T-helper 2 cell treated with Interferon-gamma antibody and Interleukin-4, amounts not matched to agents 5 μg/mL and 100 μg/mL, for 36 hours (primary cell): Measurements from ENCODE around the gene NHERF2.

Experiments used
- DNase-seq: peaks from one replicate; pipeline ENCODE4 v3.0.0; 2021; ENCODE audit warnings: low spot score
- H3K27ac Mint-ChIP-seq: one replicate; pipeline ENCODE4 v1.8.0; 2021; ENCODE audit warnings: mild to moderate bottlenecking, mixed read lengths
- H3K27me3 Mint-ChIP-seq: one replicate; pipeline ENCODE4 v1.8.0; 2021; ENCODE audit warnings: low read depth, mixed read lengths
- H3K36me3 Mint-ChIP-seq: one replicate; pipeline ENCODE4 v1.8.0; 2021; ENCODE audit warnings: low read depth, mixed read lengths
- H3K4me1 Mint-ChIP-seq: one replicate; pipeline ENCODE4 v1.8.0; 2021; ENCODE audit warnings: low read depth, mixed read lengths
- H3K4me3 Mint-ChIP-seq: one replicate; pipeline ENCODE4 v1.8.0; 2022; ENCODE audit warnings: mild to moderate bottlenecking, moderate library complexity, mixed read lengths
- H3K9me3 Mint-ChIP-seq: one replicate; pipeline ENCODE4 v1.8.0; 2021; ENCODE audit warnings: mixed read lengths

NHERF2 gene

DNA sequence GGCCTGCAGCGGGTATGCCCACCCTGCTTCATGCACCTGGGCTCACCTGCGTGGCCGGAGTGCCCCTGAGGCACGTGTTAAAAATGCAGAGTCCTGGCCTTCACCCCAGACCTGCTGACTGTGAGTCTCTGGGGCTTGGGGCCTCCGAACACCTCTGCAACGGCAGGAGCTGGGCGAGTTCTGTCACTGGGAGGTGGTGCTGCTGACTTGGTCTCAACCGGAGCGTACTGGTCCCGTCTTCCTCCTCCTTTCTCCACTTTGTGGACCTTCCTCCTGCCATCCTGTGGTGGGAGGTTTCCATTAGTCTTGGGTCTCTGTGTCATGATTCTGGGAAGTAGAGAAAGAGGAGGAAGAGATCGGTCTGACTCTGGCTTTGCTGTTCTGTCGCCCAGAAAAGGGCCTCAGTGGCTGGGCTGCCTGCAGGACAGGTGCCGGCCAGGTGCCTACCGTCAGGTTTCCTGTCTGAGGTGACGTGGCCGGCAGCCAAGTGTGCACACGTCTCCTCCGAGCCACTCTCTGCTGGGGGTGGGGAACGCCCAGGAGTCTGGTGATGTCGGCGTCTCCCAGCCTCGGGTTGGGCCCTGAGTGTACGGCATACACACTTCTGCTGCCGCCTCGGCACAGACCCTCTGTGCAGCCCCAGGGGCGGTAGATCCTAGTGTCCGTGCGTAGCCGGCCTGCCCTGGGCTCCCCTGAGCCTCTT, 28.0 kb downstream of the NHERF2 start:
- H3K27me3 Mint-ChIP-seq: no peaks in the 10 kb centered on the region
- no peak for DNase-seq
- H3K36me3 Mint-ChIP-seq: peaks cover 4% of the 10 kb centered on the region
- no peaks in the 10 kb centered on the region for H3K9me3 Mint-ChIP-seq
- H3K4me1 Mint-ChIP-seq: no peaks in the 10 kb centered on the region
- H3K27ac Mint-ChIP-seq: no peak overlapping the region
- H3K4me3 Mint-ChIP-seq: no peak overlapping the region

DNA sequence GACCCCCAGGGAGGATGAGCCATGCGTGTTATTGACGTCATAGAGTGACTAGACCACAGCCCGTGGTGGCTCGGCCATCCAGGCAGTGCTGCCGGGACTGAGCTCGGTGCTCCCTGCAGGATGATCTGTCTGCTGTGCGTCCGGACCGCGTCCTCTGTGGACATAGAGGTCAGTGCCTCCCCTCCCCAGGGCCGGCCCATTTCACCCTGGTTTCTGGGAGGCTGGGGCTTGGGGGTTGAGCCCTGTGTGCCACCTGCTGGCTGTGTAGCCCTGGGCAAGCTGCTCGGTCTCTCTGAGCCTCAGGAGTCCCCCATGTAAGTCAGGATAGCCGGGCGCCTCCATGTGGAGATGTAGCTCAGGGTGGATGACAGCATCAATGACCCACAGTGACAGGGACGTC, 29.4 kb downstream of the NHERF2 start:
- Mint-ChIP-seq H3K9me3 (no peaks in the 10 kb centered on the region), H3K27me3 (no peaks in the 10 kb centered on the region), H3K4me1 (no peaks in the 10 kb centered on the region), H3K36me3 (peaks cover 4% of the 10 kb centered on the region), H3K4me3 (no peak overlapping the region), H3K27ac (no peak overlapping the region)
- DNase-seq: no peak

DNA sequence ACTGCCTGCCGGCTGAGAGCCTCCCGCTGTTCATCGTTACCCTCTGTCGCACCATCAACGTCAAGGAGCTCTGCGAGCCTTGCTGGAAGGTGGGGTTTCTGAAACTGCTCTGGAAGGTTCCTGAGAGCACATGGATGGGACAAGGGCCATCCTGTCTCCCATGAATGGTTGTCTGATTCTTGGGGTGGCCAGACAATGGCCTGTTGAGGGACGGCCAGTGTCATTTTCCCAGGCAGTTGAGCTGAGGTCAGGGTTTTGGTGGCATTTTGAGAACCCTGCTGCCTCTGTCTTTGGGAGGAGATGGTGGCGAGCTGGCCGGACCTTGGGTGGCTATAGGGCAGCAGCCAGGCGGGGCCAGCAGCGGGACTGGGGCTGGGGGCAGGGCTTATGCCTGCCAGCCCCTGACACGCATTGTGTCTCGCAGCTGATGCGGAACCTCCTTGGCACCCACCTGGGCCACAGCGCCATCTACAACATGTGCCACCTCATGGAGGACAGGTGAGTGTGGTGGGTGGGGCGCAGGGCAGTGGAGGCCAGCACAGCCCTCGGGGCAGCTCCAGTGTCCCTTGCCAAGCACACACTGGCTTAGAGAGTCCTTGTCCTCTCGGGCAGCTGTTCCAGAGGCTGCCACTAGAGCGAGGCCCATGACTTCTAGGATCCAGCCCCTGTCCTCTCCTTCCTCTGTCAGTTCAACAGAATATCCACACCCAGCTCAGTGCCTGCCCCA, 30.1 kb downstream of the NHERF2 start:
- Mint-ChIP-seq H3K4me1 (no peaks in the 10 kb centered on the region), H3K9me3 (no peaks in the 10 kb centered on the region), H3K36me3 (peaks cover 4% of the 10 kb centered on the region), H3K27ac (no peak overlapping the region), H3K27me3 (no peaks in the 10 kb centered on the region), H3K4me3 (no peak overlapping the region)
- no peak for DNase-seq

DNA sequence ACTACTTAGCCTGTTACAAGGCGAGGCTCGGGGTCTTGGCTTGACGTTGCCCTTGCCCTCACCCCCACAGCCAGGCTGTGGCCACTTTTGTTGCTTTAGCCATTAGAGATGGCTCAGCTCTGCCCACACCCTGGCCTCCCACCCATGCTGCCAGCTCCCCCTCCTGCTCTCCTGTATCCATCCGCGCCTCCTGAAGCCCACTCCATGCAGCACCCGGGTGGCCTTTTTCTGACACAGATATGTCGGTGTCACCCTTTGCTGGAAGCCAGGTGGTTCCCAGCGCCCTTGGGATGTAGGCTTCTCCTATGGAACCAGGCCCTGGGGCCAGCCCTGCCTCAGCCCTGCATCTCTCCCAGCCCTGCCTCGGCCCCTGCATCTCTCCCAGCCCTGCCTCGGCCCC, 30.7 kb downstream of the NHERF2 start:
- DNase-seq: no peak
- H3K9me3 Mint-ChIP-seq: no peaks in the 10 kb centered on the region
- H3K4me1 Mint-ChIP-seq: no peaks in the 10 kb centered on the region
- no peaks in the 10 kb centered on the region for H3K27me3 Mint-ChIP-seq
- H3K36me3 Mint-ChIP-seq: peaks cover 3% of the 10 kb centered on the region
- H3K4me3 Mint-ChIP-seq: no peak overlapping the region
- H3K27ac Mint-ChIP-seq: no peak overlapping the region

DNA sequence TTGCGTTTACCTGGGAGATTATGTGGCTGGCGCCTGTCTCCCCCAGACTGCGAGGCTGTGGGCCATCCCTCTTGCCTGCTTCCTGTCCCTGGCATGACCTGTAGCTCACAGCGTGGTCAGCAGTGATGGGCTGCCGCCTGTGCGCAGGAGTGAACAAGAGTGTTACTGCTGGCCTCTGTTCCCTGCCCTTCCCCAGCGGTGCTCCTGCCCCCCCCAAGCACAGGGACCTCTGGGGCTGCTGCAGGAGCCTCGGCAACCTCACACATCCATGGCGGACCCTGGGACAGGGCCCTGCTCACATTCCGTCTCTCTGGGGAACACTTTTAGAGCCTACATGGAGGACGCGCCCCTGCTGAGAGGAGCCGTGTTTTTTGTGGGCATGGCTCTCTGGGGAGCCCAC, 31.7 kb downstream of the NHERF2 start:
- no peak overlapping the region for H3K27ac Mint-ChIP-seq
- peaks cover 1% of the 10 kb centered on the region for H3K36me3 Mint-ChIP-seq
- no peaks in the 10 kb centered on the region for H3K4me1 Mint-ChIP-seq
- H3K27me3 Mint-ChIP-seq: no peaks in the 10 kb centered on the region
- no peak for DNase-seq
- no peak overlapping the region for H3K4me3 Mint-ChIP-seq
- no peaks in the 10 kb centered on the region for H3K9me3 Mint-ChIP-seq

DNA sequence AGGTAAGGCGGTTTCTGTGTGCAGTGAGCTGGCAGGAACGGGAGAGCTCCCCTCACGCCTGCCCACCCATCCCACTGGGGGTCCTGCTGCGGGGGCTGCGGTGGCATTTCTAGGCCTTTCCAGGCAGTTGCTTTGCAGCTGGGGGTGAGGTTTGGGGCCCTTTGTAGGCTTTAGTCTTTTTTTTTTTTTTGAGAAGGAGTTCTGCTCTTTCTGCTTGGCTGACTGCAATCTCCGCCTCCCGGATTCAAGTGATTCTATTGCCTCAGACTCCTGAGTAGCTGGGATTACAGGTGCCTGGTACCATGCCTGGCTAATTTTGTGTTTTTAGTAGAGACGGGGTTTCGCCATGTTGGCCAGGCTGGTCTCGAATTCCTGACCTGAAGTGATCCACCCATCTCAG, 32.2 kb downstream of the NHERF2 start:
- H3K27ac Mint-ChIP-seq: no peak overlapping the region
- H3K27me3 Mint-ChIP-seq: no peaks in the 10 kb centered on the region
- no peak overlapping the region for H3K4me3 Mint-ChIP-seq
- no peaks in the 10 kb centered on the region for H3K9me3 Mint-ChIP-seq
- peaks cover 1% of the 10 kb centered on the region for H3K36me3 Mint-ChIP-seq
- no peaks in the 10 kb centered on the region for H3K4me1 Mint-ChIP-seq
- no peak for DNase-seq

DNA sequence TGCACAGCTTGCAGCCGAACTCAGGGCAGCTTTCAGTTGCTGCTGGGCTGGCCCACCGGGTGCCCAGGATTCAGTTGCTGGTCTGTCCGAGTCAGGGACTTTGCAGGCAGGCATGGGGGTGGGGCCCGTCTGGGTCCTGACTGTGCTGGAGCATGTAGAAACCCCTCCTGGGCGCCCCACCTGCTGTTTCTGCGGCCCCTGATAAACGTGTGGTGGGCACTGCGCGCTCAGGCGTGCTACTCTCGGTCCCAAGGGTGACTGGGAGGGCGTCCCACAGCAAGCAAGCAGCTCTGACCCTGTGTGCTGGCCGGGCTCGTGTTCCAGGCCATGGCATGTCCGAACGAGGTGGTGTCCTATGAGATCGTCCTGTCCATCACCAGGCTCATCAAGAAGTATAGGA, 33.6 kb downstream of the NHERF2 start:
- no peak for DNase-seq
- H3K4me1 Mint-ChIP-seq: no peaks in the 10 kb centered on the region
- H3K4me3 Mint-ChIP-seq: no peak overlapping the region
- H3K9me3 Mint-ChIP-seq: no peaks in the 10 kb centered on the region
- H3K27me3 Mint-ChIP-seq: no peaks in the 10 kb centered on the region
- no peak overlapping the region for H3K27ac Mint-ChIP-seq
- peaks cover 1% of the 10 kb centered on the region for H3K36me3 Mint-ChIP-seq

DNA sequence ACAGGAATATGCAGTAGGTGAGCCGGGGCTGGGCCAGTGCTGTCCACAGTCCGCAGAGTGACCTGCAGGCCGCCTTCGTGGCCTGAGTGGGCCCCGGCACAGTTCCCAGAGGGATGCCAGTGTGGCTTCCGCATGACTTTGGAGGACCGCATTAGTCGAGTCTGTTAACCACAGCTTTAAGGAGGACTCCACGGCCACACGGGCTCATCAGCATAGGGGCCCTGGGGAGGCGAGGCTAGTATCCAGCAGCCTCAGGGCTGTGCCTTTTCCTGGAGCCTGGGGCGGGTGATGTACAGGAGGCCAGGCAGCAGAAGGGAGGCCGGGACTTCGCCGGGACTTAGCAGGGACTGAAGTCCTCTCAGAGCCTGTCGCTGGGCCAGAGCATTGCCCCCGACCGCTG, 34.3 kb downstream of the NHERF2 start:
- DNase-seq: no peak
- H3K36me3 Mint-ChIP-seq: peaks cover 3% of the 10 kb centered on the region
- H3K4me1 Mint-ChIP-seq: no peaks in the 10 kb centered on the region
- H3K9me3 Mint-ChIP-seq: no peaks in the 10 kb centered on the region
- H3K4me3 Mint-ChIP-seq: no peak overlapping the region
- H3K27me3 Mint-ChIP-seq: no peaks in the 10 kb centered on the region
- no peak overlapping the region for H3K27ac Mint-ChIP-seq

DNA sequence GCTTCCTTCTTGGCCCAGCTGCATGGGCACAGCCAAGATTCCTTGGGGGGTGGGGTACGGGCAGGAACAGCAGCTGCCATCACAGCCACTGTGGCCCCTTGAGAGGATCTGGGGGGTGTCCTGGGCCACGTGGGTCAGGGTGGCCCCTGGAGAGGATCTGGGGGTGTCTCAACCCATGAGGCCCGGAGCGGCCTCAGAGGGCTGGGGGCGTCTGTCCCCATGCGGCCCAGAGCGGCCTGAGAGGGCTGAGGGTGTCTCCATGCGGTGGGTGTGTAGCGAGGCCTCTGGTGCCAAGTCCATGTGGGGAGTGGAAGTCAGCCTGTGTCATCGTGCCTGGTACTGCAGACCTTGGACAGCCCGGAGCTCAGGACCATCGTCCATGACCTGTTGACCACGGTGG, 34.8 kb downstream of the NHERF2 start:
- Mint-ChIP-seq H3K27me3 (no peaks in the 10 kb centered on the region), H3K9me3 (no peaks in the 10 kb centered on the region)

DNA sequence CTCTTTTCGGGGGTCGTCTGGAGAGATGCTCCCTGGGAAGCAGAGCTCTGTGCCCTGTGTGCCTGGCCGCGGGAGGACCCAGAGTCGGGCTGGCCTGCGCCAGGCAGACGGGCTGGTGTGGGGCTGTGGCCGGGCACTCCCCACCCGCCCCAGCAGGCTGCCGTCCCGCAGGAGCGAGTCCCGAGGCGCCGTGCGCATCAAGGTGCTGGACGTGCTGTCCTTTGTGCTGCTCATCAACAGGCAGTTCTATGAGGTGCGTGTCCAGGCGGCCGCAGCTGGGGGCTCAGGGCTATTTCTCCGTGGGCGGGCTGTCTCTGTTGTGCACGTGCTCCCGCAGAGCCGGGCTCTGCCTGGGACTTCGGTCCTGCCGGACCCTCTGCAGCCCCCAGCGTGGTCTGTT, 36.1 kb downstream of the NHERF2 start:
- Mint-ChIP-seq H3K36me3 (peaks cover 10% of the 10 kb centered on the region), H3K9me3 (no peaks in the 10 kb centered on the region), H3K4me1 (no peaks in the 10 kb centered on the region), H3K4me3 (no peak overlapping the region), H3K27me3 (no peaks in the 10 kb centered on the region), H3K27ac (no peak overlapping the region)
- no peak for DNase-seq

More for the DNA sequence above, 34.8 kb downstream of the NHERF2 start:
- Mint-ChIP-seq H3K4me1 (no peaks in the 10 kb centered on the region), H3K4me3 (no peak overlapping the region), H3K36me3 (peaks cover 6% of the 10 kb centered on the region), H3K27ac (no peak overlapping the region)
- DNase-seq: no peak

DNA sequence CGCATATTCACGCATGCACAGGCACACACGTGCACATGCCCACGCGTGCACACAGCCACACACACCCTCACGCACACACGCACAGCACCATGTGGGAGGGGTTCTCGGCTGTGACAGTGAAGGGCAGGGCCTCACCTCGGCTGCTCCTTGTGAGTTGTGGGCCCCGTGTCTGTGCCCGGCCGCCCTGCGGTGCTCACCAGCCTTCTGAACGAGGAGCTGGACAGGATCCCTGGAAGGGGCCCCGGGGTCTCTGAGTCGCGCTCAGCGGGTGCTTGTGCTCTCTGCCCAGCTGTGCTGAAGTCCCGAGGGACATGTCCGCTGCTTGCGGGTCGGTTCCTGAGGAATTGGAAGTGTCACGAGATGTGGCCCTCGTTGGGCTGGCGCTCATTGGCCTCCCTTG, 37.2 kb downstream of the NHERF2 start:
- Mint-ChIP-seq H3K27ac (no peak overlapping the region), H3K36me3 (peaks cover 13% of the 10 kb centered on the region), H3K9me3 (no peaks in the 10 kb centered on the region), H3K4me1 (no peaks in the 10 kb centered on the region), H3K27me3 (no peaks in the 10 kb centered on the region), H3K4me3 (no peak overlapping the region)
- DNase-seq: no peak

DNA sequence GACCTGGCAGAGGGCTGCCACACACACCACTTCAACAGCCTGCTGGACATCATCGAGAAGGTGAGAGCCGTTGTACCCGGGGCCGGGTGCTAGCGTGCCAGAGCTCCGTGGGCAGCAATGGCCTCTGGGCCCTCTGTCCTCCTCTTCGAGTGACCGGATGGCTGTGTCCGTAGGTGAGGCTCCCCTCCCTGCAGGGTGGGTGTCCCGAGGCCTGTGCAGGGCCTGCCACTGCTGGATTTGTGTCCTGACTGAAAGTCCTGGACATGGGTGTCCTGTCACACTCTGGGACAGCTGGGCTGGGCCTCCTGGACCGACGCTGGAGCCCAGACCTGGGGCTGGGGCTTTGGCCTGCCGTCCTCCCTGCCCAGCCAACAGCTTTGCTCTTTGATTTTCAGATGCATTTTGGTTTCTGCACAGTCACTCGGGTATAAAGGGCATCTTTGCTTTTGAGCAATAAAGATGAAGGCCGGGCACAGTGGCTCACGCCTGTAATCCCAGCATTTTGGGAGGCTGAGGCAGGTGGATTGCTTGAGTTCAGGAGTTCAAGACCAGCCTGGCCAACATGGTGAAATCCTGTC, 37.8 kb downstream of the NHERF2 start:
- Mint-ChIP-seq H3K4me1 (no peaks in the 10 kb centered on the region), H3K27me3 (no peaks in the 10 kb centered on the region), H3K9me3 (no peaks in the 10 kb centered on the region), H3K27ac (no peak overlapping the region), H3K4me3 (no peak overlapping the region), H3K36me3 (peaks cover 13% of the 10 kb centered on the region)
- DNase-seq: no peak

DNA sequence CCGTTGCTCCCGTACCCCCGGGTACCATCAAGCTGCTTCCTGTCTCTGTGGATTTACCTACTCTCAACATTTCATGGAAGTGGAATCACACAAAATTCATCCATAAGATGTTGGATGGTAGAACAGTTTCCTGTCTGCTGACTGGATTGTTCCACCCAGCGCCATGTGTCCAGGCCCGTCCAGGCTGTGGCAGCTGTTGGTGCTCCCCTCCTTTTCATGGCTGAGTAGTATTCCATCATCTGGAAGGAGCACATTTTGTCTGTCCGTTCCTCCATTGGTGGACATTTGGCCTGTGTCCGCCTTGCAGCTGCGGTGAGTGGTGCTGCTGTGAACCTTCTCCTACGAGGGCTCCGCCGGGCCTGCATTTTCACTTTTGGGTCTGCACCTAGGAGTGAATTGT, 39.4 kb downstream of the NHERF2 start:
- no peaks in the 10 kb centered on the region for H3K4me1 Mint-ChIP-seq
- no peak overlapping the region for H3K4me3 Mint-ChIP-seq
- H3K36me3 Mint-ChIP-seq: peaks cover 17% of the 10 kb centered on the region
- H3K27ac Mint-ChIP-seq: no peak overlapping the region
- DNase-seq: no peak
- no peaks in the 10 kb centered on the region for H3K27me3 Mint-ChIP-seq
- no peaks in the 10 kb centered on the region for H3K9me3 Mint-ChIP-seq

DNA sequence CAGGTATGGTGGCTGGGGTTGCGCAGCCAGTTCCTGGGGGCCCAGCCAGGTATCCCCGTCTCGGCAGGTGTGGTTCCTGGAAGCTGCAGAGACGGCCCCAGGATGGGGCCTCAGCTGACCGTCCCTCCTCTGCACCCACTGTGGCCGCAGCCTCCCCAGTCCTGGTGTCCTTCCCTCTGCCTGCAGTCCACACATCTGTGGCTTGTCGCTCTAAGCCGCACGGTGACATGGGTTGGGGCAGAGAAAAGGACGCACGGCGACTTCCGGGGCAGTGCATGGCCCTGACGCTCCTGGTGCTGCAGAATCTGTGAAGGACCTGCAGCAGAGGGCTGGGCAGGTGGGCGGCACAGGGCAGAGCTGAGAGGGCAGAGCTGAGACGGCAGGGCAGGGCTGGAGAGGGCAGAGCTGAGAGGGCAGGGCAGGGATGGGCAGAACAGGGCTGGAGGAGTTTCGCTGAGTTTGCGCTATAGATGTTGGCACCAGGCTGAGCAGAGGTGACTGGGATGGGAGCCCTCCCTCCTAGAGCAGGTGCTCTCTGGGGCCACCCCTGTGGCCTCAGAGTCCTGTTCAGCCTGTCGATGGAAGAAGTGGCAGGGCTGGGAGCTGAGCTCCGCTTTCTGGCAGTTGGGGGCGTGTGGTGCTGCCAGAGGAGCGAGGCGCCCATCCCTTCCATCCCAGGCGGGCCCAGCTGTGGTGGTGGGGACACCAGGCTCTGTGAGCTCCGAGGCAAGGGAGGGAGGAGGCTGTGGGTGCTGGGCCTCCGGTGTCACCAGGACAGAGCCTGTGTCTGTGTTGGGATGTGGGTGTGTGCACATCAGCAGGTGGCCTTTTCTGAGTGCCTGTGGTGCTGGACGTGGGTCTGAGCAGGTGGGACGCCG, 44.1 kb downstream of the NHERF2 start:
- Mint-ChIP-seq H3K4me1 (no peaks in the 10 kb centered on the region), H3K36me3 (peaks cover 19% of the 10 kb centered on the region), H3K9me3 (no peaks in the 10 kb centered on the region), H3K27me3 (no peaks in the 10 kb centered on the region), H3K4me3 (no peak overlapping the region), H3K27ac (no peak overlapping the region)
- no peak for DNase-seq
